HepG2 (cell line): Measurements from ENCODE around the gene MYO18B. TPM values are rescaled to one million over a fixed set of nuclear protein-coding genes. Genes with fewer than 3 reads are reported as not detected.

Source experiments
- SP5 ChIP-seq: IDR thresholded peaks from 2 replicates; pipeline ENCODE4 v1.6.1; 2016; ENCODE audit warnings: low read depth, borderline replicate concordance
- polyA plus RNA-seq, 8 experiments: library from polyadenylated mRNA; depleted of rRNA in 3 of 8; stranded (reverse) in 7 of 8; unstranded in 1 of 8; fragments of >200 nt; fragmentation: Illumina TruSeq in 4 of 8; extraction: Trizol in 4 of 8; gene quantifications; 2 replicates each; pipeline versions ENCODE4 v1.2.1 to v1.2.3, GENCODE V29; 2011 to 2016; ENCODE audit warnings: low read depth in 4 of 8, missing spikeins in 1 of 8, mixed read lengths in 1 of 8; ENCODE audit not compliant: insufficient read depth in 1 of 8
- total RNA-seq, 5 experiments: library from RNA; depleted of rRNA; stranded (reverse); fragments of >200 nt; fragmentation: Illumina TruSeq; extraction: Trizol; gene quantifications; 2 replicates each; pipeline ENCODE4 v1.2.3, GENCODE V29; 2016; ENCODE audit warnings: low read depth in 1 of 5
- TF ChIP-seq, protein P1 (sequence below): sonication (generic); formaldehyde crosslinking; IDR thresholded peaks from one replicate; pipeline ENCODE4 v1.5.1; 2020; ENCODE audit warnings: mild to moderate bottlenecking, missing genetic modification reagents; ENCODE audit errors: not compliant biosample characterization
- TF ChIP-seq, protein P2 (sequence below): IDR thresholded peaks from 2 replicates; pipeline ENCODE4 v1.6.1; 2016; ENCODE audit warnings: low read depth

The MYO18B gene
- total and polyA plus RNA-seq, 2 of the 13 experiments (the other 11 are each of a cell fraction or from before 2014, with no cell fraction given), result 0.01 TPM; not detected in 1

DNA sequence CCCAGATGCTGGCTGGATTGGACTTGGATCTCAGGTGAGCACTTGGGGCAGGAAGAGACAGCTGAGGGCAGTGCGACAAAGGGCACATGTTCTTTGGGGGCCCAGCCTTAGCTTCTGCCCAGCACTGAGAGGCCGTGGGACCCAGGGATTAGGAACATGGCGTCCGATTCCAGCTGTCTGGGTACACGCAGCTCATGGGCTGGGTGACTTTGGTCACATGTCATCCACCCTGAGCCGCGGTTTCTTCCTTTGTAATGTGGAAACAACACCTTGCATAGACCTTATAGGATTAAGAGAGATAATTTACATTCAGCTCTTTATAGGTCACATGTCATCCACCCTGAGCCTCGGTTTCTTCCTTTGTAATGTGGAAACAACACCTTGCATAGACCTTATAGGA is 39.8 kb downstream of the MYO18B start (continued):
- TF ChIP-seq, protein P1, sequence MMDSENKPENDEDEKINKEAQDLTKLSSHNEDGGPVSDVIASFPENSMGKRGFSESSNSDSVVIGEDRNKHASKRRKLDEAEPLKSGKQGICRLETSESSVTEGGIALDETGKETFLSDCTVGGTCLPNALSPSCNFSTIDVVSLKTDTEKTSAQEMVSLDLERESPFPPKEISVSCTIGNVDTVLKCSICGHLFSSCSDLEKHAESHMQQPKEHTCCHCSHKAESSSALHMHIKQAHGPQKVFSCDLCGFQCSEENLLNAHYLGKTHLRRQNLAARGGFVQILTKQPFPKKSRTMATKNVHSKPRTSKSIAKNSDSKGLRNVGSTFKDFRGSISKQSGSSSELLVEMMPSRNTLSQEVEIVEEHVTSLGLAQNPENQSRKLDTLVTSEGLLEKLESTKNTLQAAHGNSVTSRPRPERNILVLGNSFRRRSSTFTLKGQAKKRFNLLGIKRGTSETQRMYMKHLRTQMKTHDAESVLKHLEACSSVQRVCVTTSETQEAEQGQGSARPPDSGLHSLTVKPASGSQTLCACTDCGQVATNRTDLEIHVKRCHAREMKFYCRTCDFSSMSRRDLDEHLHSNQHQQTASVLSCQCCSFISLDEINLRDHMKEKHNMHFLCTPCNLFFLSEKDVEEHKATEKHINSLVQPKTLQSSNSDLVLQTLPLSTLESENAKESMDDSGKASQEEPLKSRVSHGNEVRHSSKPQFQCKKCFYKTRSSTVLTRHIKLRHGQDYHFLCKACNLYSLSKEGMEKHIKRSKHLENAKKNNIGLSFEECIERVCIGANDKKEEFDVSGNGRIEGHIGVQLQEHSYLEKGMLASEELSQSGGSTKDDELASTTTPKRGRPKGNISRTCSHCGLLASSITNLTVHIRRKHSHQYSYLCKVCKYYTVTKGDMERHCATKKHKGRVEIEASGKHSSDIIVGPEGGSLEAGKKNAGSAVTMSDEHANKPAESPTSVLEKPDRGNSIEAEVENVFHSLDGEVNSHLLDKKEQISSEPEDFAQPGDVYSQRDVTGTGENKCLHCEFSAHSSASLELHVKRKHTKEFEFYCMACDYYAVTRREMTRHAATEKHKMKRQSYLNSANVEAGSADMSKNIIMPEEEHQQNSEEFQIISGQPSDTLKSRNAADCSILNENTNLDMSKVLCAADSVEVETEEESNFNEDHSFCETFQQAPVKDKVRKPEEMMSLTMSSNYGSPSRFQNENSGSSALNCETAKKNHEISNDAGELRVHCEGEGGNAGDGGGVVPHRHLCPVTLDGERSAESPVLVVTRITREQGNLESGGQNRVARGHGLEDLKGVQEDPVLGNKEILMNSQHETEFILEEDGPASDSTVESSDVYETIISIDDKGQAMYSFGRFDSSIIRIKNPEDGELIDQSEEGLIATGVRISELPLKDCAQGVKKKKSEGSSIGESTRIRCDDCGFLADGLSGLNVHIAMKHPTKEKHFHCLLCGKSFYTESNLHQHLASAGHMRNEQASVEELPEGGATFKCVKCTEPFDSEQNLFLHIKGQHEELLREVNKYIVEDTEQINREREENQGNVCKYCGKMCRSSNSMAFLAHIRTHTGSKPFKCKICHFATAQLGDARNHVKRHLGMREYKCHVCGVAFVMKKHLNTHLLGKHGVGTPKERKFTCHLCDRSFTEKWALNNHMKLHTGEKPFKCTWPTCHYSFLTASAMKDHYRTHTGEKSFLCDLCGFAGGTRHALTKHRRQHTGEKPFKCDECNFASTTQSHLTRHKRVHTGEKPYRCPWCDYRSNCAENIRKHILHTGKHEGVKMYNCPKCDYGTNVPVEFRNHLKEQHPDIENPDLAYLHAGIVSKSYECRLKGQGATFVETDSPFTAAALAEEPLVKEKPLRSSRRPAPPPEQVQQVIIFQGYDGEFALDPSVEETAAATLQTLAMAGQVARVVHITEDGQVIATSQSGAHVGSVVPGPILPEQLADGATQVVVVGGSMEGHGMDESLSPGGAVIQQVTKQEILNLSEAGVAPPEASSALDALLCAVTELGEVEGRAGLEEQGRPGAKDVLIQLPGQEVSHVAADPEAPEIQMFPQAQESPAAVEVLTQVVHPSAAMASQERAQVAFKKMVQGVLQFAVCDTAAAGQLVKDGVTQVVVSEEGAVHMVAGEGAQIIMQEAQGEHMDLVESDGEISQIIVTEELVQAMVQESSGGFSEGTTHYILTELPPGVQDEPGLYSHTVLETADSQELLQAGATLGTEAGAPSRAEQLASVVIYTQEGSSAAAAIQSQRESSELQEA (CRISPR knock-in tag), result no peak
- TF ChIP-seq, protein P2, sequence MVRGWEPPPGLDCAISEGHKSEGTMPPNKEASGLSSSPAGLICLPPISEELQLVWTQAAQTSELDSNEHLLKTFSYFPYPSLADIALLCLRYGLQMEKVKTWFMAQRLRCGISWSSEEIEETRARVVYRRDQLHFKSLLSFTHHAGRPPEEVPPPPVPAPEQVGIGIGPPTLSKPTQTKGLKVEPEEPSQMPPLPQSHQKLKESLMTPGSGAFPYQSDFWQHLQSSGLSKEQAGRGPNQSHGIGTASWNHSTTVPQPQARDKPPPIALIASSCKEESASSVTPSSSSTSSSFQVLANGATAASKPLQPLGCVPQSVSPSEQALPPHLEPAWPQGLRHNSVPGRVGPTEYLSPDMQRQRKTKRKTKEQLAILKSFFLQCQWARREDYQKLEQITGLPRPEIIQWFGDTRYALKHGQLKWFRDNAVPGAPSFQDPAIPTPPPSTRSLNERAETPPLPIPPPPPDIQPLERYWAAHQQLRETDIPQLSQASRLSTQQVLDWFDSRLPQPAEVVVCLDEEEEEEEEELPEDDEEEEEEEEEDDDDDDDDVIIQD, result no peak
- no peak for TF ChIP-seq SP5 (CRISPR knock-in tag)
